A673 (cell line): Measurements from ENCODE around the gene CARS1. TPM values are rescaled to one million over a fixed set of nuclear protein-coding genes. Genes with fewer than 3 reads are reported as not detected.

ENCODE experiments used
- BruUV-seq: library from RNA; stranded (reverse); fragments of 400-500 nt; replicated peaks from 2 replicates; lab custom pipeline; 2021; lab: Mats Ljungman, UMichigan
- CTCF ChIA-PET: fragments of 300-600 bp; sonication (Branson Sonifier 250); formaldehyde crosslinking; loops from one replicate; lab custom pipeline; 2022; ENCODE audit warnings: antibody characterized with exemption; lab: Charles Lee
- POLR2A ChIA-PET: fragments of 300-600 bp; sonication (Branson Sonifier 250); formaldehyde crosslinking; loops from one replicate; lab custom pipeline; 2022; ENCODE audit warnings: antibody characterized with exemption; ENCODE audit not compliant: low non-redundant PET; lab: Charles Lee
- DNase-seq: peaks from one replicate; pipeline ENCODE4 v3.0.0-alpha.2; 2015; ENCODE audit warnings: low spot score
- H3K27ac ChIP-seq: fragments of 200-600 bp; sonication (generic); 2 replicates; pipeline ENCODE4 v1.5.1; 2016; ENCODE audit warnings: mixed run types, low read depth, mild to moderate bottlenecking, mixed read lengths, antibody characterized with exemption, low read length; ENCODE audit not compliant: poor library complexity, severe bottlenecking
- H3K27me3 ChIP-seq: fragments of 200-600 bp; sonication (generic); replicated peaks from 2 replicates; pipeline ENCODE4 v1.6.1; 2017; ENCODE audit warnings: mixed run types, low read depth, mild to moderate bottlenecking, mixed read lengths, antibody characterized with exemption, low read length; ENCODE audit not compliant: insufficient read depth, poor library complexity
- H3K36me3 ChIP-seq: fragments of 200-600 bp; sonication (generic); 2 replicates; pipeline ENCODE4 v1.6.1; 2016; ENCODE audit warnings: mixed run types, mild to moderate bottlenecking, mixed read lengths, antibody characterized with exemption, low read length; ENCODE audit not compliant: insufficient read depth, poor library complexity, severe bottlenecking
- H3K4me1 ChIP-seq: fragments of 200-600 bp; sonication (generic); 2 replicates; pipeline ENCODE4 v1.6.1; 2017; ENCODE audit warnings: mixed run types, mild to moderate bottlenecking, mixed read lengths, antibody characterized with exemption, low read length; ENCODE audit not compliant: insufficient read depth, poor library complexity, severe bottlenecking
- H3K4me3 ChIP-seq: fragments of 200-600 bp; sonication (generic); 2 replicates; pipeline ENCODE4 v1.5.1; 2016; ENCODE audit warnings: low read depth, mixed run types, mild to moderate bottlenecking, mixed read lengths, low read length; ENCODE audit not compliant: poor library complexity, severe bottlenecking
- H3K9me3 ChIP-seq: fragments of 200-600 bp; sonication (generic); 2 replicates; pipeline ENCODE4 v1.6.1; 2016; ENCODE audit warnings: mixed run types, low read depth, mild to moderate bottlenecking, mixed read lengths, antibody characterized with exemption, low read length; ENCODE audit not compliant: poor library complexity, severe bottlenecking
- EZH2 ChIP-seq: fragments of 200-600 bp; sonication (generic); IDR thresholded peaks from 2 replicates; pipeline ENCODE4 v1.6.1; 2017; ENCODE audit warnings: borderline replicate concordance, low read depth, mild to moderate bottlenecking, mixed read lengths, antibody characterized with exemption, low read length; ENCODE audit not compliant: poor library complexity, severe bottlenecking
- intact Hi-C: fragments of 100-400 bp; cut with micrococcal nuclease; formaldehyde crosslinking; loops from one replicate; pipeline ENCODE4 v1.10.0; 2022; ENCODE audit not compliant: unreplicated experiment
- total RNA-seq: library from RNA; stranded (reverse); gene quantifications from 2 replicates; pipeline ENCODE4 v1.2.3, GENCODE V29; 2021
- TF ChIP-seq, protein P1 (sequence below): fragments of 300-800, 200-600 bp; sonication (generic); conservative IDR thresholded peaks from 2 replicates; pipeline ENCODE4 v1.5.1; 2017; ENCODE audit warnings: low read depth, mild to moderate bottlenecking, antibody characterized with exemption, low read length, moderate library complexity, mixed read lengths

The CARS1 gene
- total RNA-seq, 1 experiment from 2014 or later: 76.4 TPM

DNA sequence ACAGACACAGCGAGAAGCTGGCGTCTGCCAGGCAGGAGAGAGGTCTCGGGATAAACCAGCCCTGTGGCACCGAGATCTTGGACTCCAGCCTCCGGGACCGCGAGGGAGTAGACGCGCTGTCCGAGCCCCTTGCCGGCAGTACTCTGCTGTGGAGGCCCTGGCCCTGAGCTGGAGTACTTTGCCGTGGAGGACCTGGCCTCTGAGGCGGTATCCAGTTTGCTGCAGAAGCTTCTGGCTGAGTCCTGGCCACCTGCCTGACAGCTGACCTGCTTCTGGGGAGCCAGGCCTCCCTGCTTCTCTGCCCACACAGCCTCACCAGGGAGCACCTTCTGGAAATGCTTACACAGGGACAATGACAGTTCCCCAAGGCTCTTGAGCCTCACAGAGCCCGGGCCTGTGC, 31.6 kb upstream of the CARS1 start:
- Histone ChIP-seq H3K4me1 (no peaks in the 10 kb centered on the region), H3K4me3 (no peak overlapping the region), H3K27ac (no peak overlapping the region), H3K27me3 (no peaks in the 10 kb centered on the region), H3K36me3 (no peaks in the 10 kb centered on the region), H3K9me3 (no peaks in the 10 kb centered on the region)
- POLR2A ChIA-PET: no interaction called here
- DNase-seq: no peak
- TF ChIP-seq EZH2: no peak
- TF ChIP-seq, protein P1, sequence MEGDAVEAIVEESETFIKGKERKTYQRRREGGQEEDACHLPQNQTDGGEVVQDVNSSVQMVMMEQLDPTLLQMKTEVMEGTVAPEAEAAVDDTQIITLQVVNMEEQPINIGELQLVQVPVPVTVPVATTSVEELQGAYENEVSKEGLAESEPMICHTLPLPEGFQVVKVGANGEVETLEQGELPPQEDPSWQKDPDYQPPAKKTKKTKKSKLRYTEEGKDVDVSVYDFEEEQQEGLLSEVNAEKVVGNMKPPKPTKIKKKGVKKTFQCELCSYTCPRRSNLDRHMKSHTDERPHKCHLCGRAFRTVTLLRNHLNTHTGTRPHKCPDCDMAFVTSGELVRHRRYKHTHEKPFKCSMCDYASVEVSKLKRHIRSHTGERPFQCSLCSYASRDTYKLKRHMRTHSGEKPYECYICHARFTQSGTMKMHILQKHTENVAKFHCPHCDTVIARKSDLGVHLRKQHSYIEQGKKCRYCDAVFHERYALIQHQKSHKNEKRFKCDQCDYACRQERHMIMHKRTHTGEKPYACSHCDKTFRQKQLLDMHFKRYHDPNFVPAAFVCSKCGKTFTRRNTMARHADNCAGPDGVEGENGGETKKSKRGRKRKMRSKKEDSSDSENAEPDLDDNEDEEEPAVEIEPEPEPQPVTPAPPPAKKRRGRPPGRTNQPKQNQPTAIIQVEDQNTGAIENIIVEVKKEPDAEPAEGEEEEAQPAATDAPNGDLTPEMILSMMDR: no peak
- intact Hi-C loops: no loop called here
- CTCF ChIA-PET: no interaction called here
- BruUV-seq: no TSS peak

DNA sequence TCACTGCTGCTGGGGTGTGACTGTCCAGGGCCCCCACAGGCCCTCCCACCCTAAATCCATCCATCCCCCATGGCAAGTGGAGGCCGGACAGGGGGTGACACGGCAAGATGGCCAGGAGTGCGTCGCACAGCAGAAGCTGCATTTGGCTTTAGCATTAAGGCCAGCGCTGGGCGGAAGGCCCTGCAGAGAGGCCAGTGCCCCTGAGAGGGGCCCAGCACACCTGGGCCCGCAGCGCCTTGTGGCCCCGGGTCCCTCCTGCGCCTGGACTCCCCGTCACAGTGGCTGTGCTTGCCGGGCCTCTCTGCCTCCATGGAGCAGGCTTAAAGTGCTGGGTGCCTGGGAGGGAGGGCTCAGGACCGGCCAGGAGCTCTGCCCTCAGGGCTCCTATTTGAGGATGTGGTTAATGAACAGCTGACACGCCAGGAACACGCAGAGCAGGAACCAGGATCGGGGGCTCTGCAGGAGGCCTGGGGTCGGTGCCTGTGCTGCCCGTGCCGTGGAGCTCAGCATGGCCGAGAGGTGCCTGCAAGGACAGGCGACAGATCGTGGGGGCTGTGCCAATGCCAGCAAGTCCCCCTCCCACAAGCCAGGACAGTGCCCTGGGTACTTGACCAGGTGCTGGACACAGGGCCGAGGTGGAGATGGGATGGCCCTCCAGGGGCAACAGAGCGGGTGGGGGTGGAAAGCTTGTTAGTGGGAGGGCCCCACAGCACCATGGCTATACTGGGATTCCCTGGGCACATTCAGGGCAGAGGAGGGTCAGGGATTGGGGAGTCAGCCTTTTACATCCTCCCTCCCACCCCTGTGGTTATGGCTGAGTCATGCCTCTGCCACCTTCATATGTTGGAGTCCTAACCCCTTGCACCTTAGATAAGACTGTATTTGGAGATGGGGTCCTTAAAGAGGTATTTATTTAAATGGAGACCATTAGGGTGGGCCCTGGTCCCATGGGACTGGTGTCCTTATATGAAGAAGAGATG, 30.9 kb upstream of the CARS1 start:
- ChIA-PET CTCF (no interaction called here), POLR2A (no interaction called here)
- BruUV-seq: no TSS peak
- intact Hi-C loops: no loop called here
- no peak overlapping the region for H3K27ac ChIP-seq
- H3K4me3 ChIP-seq: no peak overlapping the region
- TF ChIP-seq, protein P1: no peak
- no peaks in the 10 kb centered on the region for H3K9me3 ChIP-seq
- H3K4me1 ChIP-seq: no peaks in the 10 kb centered on the region
- DNase-seq: no peak
- no peaks in the 10 kb centered on the region for H3K36me3 ChIP-seq
- H3K27me3 ChIP-seq: no peaks in the 10 kb centered on the region

DNA sequence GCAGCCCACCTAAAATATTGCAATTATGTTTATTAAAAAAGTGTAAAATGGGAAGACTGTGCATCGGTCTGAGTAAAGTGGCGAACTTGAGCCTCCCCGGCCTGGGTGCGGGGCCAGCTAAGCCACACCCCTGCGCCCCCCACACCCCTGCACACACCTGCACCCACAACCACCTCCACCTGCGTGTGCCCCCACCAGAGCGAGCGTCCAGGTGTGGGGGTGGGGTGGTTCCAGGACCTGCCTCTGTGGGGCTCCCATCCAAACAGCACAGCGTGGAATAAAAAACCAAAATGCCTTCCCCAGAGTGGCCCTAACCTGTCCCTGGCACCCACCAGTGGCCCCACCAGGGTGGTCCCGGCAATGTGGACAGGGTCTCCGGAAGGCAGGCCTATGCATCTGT, 30.1 kb upstream of the CARS1 start:
- intact Hi-C loops: no loop called here
- CTCF ChIA-PET: no interaction called here
- DNase-seq: no peak
- POLR2A ChIA-PET: no interaction called here
- Histone ChIP-seq H3K4me3 (no peak overlapping the region), H3K9me3 (no peaks in the 10 kb centered on the region), H3K27ac (no peak overlapping the region), H3K36me3 (no peaks in the 10 kb centered on the region), H3K27me3 (no peaks in the 10 kb centered on the region), H3K4me1 (no peaks in the 10 kb centered on the region)
- no TSS peak for BruUV-seq
- TF ChIP-seq EZH2: no peak
- TF ChIP-seq, protein P1: no peak
